SU-DHL-6 (cell line): Measurements from ENCODE around the gene PCDHA8.
"Not testable (repeated sequence)": the region's sequence is repeated elsewhere in the genome, so short reads cannot be mapped to it uniquely, and the experiment has no call there.

Source experiments
- H2AFZ ChIP-seq: fragments of 200-600 bp; sonication (generic); 2 replicates; pipeline ENCODE4 v1.6.1; 2014; ENCODE audit warnings: low read depth, mild to moderate bottlenecking, moderate library complexity, mixed read lengths, antibody characterized with exemption, low read length; ENCODE audit not compliant: severe bottlenecking
- H3F3A ChIP-seq: fragments of 200-600 bp; shearing (Covaris generic); 2 replicates; pipeline ENCODE4 v1.6.0; 2016; ENCODE audit warnings: antibody characterized with exemption, mild to moderate bottlenecking; ENCODE audit not compliant: insufficient read depth
- H3K27ac ChIP-seq: fragments of 200-600 bp; sonication (generic); 2 replicates; pipeline ENCODE4 v1.5.1; 2016; ENCODE audit warnings: low read depth, mild to moderate bottlenecking, low read length, moderate library complexity, mixed read lengths
- H3K27me3 ChIP-seq: fragments of 200-600 bp; sonication (generic), shearing (Covaris generic); 2 replicates; pipeline ENCODE4 v1.6.0; 2014; ENCODE audit warnings: mild to moderate bottlenecking, low read length
- H3K36me3 ChIP-seq: fragments of 200-600 bp; sonication (generic); 2 replicates; pipeline ENCODE4 v1.6.1; 2014; ENCODE audit warnings: mild to moderate bottlenecking, low read length, mixed read lengths
- H3K4me2 ChIP-seq: fragments of 300-600, 200-600 bp; shearing (Covaris generic), sonication (generic); 2 replicates; pipeline ENCODE4 v1.6.0; 2014; ENCODE audit warnings: low read length, low read depth, mild to moderate bottlenecking; ENCODE audit not compliant: poor library complexity, severe bottlenecking
- H3K4me3 ChIP-seq: fragments of 200-600 bp; sonication (generic); 2 replicates; pipeline ENCODE4 v1.5.1; 2014; ENCODE audit warnings: antibody characterized with exemption, low read length, mild to moderate bottlenecking, mixed read lengths; ENCODE audit not compliant: insufficient read depth, poor library complexity, severe bottlenecking
- H3K79me2 ChIP-seq: fragments of 200-600 bp; sonication (generic); 2 replicates; pipeline ENCODE4 v1.6.1; 2014; ENCODE audit warnings: mild to moderate bottlenecking, low read length, moderate library complexity; ENCODE audit not compliant: insufficient read depth
- H3K9ac ChIP-seq: fragments of 200-600 bp; sonication (generic); 2 replicates; pipeline ENCODE4 v1.7.0; 2014; ENCODE audit warnings: mild to moderate bottlenecking, low read length
- H3K9me2 ChIP-seq: fragments of 200-600 bp; sonication (generic); replicated peaks from 2 replicates; pipeline ENCODE4 v1.6.1; 2014; ENCODE audit warnings: low read length; ENCODE audit not compliant: insufficient read depth
- H3K9me3 ChIP-seq: fragments of 200-600 bp; sonication (generic); 2 replicates; pipeline ENCODE4 v1.6.1; 2014; ENCODE audit warnings: low read length, mixed read lengths; ENCODE audit not compliant: insufficient read depth
- H4K20me1 ChIP-seq: fragments of 200-600 bp; sonication (generic); 2 replicates; pipeline ENCODE4 v1.6.1; 2014; ENCODE audit warnings: low read depth, mild to moderate bottlenecking, antibody characterized with exemption, low read length, moderate library complexity, mixed read lengths
- CTCF ChIP-seq: fragments of 200-600 bp; sonication (generic); IDR thresholded peaks from one replicate; pipeline ENCODE4 v1.5.1; 2017; ENCODE audit warnings: antibody characterized with exemption, mild to moderate bottlenecking, low read length, moderate library complexity; ENCODE audit not compliant: insufficient read depth, poor library complexity, severe bottlenecking
- EZH2phosphoT487 ChIP-seq: fragments of 200-600 bp; sonication (generic), shearing (Covaris generic); conservative IDR thresholded peaks from 2 replicates; pipeline ENCODE4 v1.6.1; 2018; ENCODE audit warnings: mild to moderate bottlenecking, antibody characterized with exemption, low read length, moderate library complexity, mixed read lengths

PCDHA8 gene

GRCh38 chr5:140833993-140834392 lies 7.0 kb upstream of the PCDHA8 start, which contains the start of gene PCDHA7:
Gene PCDHA7, plus strand, starts transcription at chr5:140834269. Its CDS starts 115 bp downstream, at chr5:140834384.
- Histone ChIP-seq H3K27me3 (no peaks in the 10 kb centered on the region), H4K20me1 (no peaks in the 10 kb centered on the region), H3K4me3 (no peak within 1 kb of the TSS), H3K79me2 (no peaks in the 10 kb centered on the region), H3K27ac (no peak within 1 kb of the TSS), H3K36me3 (no peaks in the 10 kb centered on the region), H3K9ac (no peak within 1 kb of the TSS), H3K9me2 (no peaks in the 10 kb centered on the region), H2AFZ (no peak within 1 kb of the TSS), H3K4me2 (no peak within 1 kb of the TSS), H3F3A (no peaks in the 10 kb centered on the region), H3K9me3 (no peaks in the 10 kb centered on the region)
- TF ChIP-seq CTCF (no peak), EZH2phosphoT487 (no peak)

GRCh38 chr5:140834439-140835008 lies 6.5 kb upstream of the PCDHA8 start:
- not testable (repeated sequence) for H3K9me2 ChIP-seq, H3K4me2 ChIP-seq, H3K4me3 ChIP-seq, H3K27me3 ChIP-seq, H3K36me3 ChIP-seq, H3K9me3 ChIP-seq, H3K27ac ChIP-seq, H2AFZ ChIP-seq, H3F3A ChIP-seq, H3K79me2 ChIP-seq, H3K9ac ChIP-seq, H4K20me1 ChIP-seq

GRCh38 chr5:140835622-140836510 lies 5.1 kb upstream of the PCDHA8 start:
- H3F3A ChIP-seq, result no peaks in the 10 kb centered on the region
- no peak overlapping the region for H3K4me2 ChIP-seq
- no peaks in the 10 kb centered on the region for H3K9me2 ChIP-seq
- no peak overlapping the region for H3K9ac ChIP-seq
- H3K27ac ChIP-seq, result no peak overlapping the region
- H2AFZ ChIP-seq, result no peak overlapping the region
- no peaks in the 10 kb centered on the region for H3K79me2 ChIP-seq
- H3K4me3 ChIP-seq, result no peak overlapping the region
- no peaks in the 10 kb centered on the region for H3K36me3 ChIP-seq
- H4K20me1 ChIP-seq, result no peaks in the 10 kb centered on the region
- no peaks in the 10 kb centered on the region for H3K9me3 ChIP-seq
- no peak for TF ChIP-seq CTCF
- TF ChIP-seq EZH2phosphoT487, result no peak
- H3K27me3 ChIP-seq, result no peaks in the 10 kb centered on the region
